Left lung (tissue), 10 donors: ENCODE results near the gene TSPAN32. TPM values are rescaled to one million over a fixed set of nuclear protein-coding genes. Genes with fewer than 3 reads are reported as not detected.

ENCODE experiments used
- ATAC-seq: fragments of 200-7000 bp; cut with Tn5 transposase; one replicate; pipeline ENCODE4 v1.9.1; 2020; ENCODE audit warnings: moderate library complexity
- DNase-seq, 4 donors: peaks; one replicate each; pipeline ENCODE4 v3.0.0-alpha.2; 2013 to 2020
- H3K27ac ChIP-seq, 2 donors: fragments of 200-600 bp; sonication (generic) in 1 of 2; one replicate each; pipeline versions ENCODE4 v1.5.0 to v1.8.0; 2020 to 2021
- H3K27me3 ChIP-seq, 2 donors: fragments of 200-600 bp; sonication (generic) in 1 of 2; one replicate each; pipeline versions ENCODE4 v1.5.0 to v1.8.0; 2020 to 2021
- H3K36me3 ChIP-seq, 2 donors: fragments of 200-600 bp; sonication (generic) in 1 of 2; one replicate each; pipeline versions ENCODE4 v1.5.0 to v1.8.0; 2020 to 2021
- H3K4me1 ChIP-seq, 2 donors: fragments of 200-600 bp; one replicate each; pipeline ENCODE4 v1.8.0; 2021
- H3K4me3 ChIP-seq, 2 donors: fragments of 200-600 bp; sonication (generic) in 1 of 2; one replicate each; pipeline versions ENCODE4 v1.5.0 to v1.8.0; 2020 to 2021; ENCODE audit warnings: mild to moderate bottlenecking in 1 of 2
- H3K9me3 ChIP-seq, 2 donors: fragments of 200-600 bp; sonication (generic) in 1 of 2; one replicate each; pipeline versions ENCODE4 v1.5.0 to v1.8.0; 2020 to 2021
- CTCF ChIP-seq, 2 donors: fragments of 200-600 bp; sonication (generic) in 1 of 2; IDR thresholded peaks; one replicate each; pipeline versions ENCODE4 v1.5.0 to v1.8.0; 2021; ENCODE audit warnings: antibody characterized with exemption in 2 of 2
- intact Hi-C, 2 donors: fragments of 100-400 bp; cut with DNase I; formaldehyde crosslinking; loops; one replicate each; pipeline versions ENCODE4 v1.11.2 to v1.14.2; 2022
- polyA plus RNA-seq, 6 donors: library from polyadenylated mRNA; unstranded; fragments of 120-200 nt; gene quantifications; one replicate each; pipeline ENCODE4 v1.2.1, GENCODE V29; 2013; ENCODE audit not compliant: insufficient read length in 6 of 6
- total RNA-seq, 2 donors: library from RNA; stranded (reverse); fragmentation: NEBNext Ultra II Directional; extraction: Animal tissue kit (Norgen Biotek cat#: 25700); gene quantifications; one replicate each; pipeline ENCODE4 v1.2.1, GENCODE V29; 2021
- donor health status: DM: no; HTN: yes; CAD: no.
- donor health status: DM: no; HTN: no; CAD: no.

TSPAN32 gene
- total and polyA plus RNA-seq, 8 donors, result 3.7 to 6.3 (median 4.2) TPM

- no peak for ATAC-seq
- H3K4me3 ChIP-seq, result no peak overlapping the region
Observed at GRCh38 chr11:2261436-2262230, 40.2 kb upstream of the TSPAN32 start.

GRCh38 chr11:2262301-2263070 lies 39.3 kb upstream of the TSPAN32 start:
- no peaks in the 10 kb centered on the region for H3K27me3 ChIP-seq
- DNase-seq (no peak), ATAC-seq (no peak)
- H3K9me3 ChIP-seq, result no peaks in the 10 kb centered on the region
- no peak for TF ChIP-seq CTCF (IDR thresholded peaks at IDR 0.05)
- intact Hi-C loops, result no loop called here
- H3K4me1 ChIP-seq, result peaks cover 0 to 18% of the 10 kb centered on the region in 2 donors
- H3K36me3 ChIP-seq, result no peaks in the 10 kb centered on the region
- no peak overlapping the region for H3K27ac ChIP-seq
- H3K4me3 ChIP-seq, result no peak overlapping the region

More at GRCh38 chr11:2261436-2262230, 40.2 kb upstream of the TSPAN32 start:
- DNase-seq, result peak in 1 of 4 donors; percentile 55
- H3K36me3 ChIP-seq, result no peaks in the 10 kb centered on the region
- no peak for TF ChIP-seq CTCF (IDR thresholded peaks at IDR 0.05)
- no peaks in the 10 kb centered on the region for H3K27me3 ChIP-seq
- intact Hi-C loops, result no loop called here
- H3K9me3 ChIP-seq, result no peaks in the 10 kb centered on the region
- H3K4me1 ChIP-seq, result peaks cover 0 to 18% of the 10 kb centered on the region in 2 donors
- H3K27ac ChIP-seq, result no peak overlapping the region

GRCh38 chr11:2263071-2263565 lies 38.7 kb upstream of the TSPAN32 start:
- Histone ChIP-seq H3K9me3 (no peaks in the 10 kb centered on the region), H3K27ac (no peak overlapping the region), H3K4me1 (peaks cover 0 to 19% of the 10 kb centered on the region in 2 donors), H3K36me3 (no peaks in the 10 kb centered on the region), H3K27me3 (peaks cover 0 to 4% of the 10 kb centered on the region in 2 donors), H3K4me3 (no peak overlapping the region)
- TF ChIP-seq CTCF (IDR thresholded peaks at IDR 0.05), result no peak
- ATAC-seq (no peak), DNase-seq (no peak)
- intact Hi-C loops, result no loop called here

- no peak overlapping the region for H3K27ac ChIP-seq
- intact Hi-C loops, result no loop called here
Observed at GRCh38 chr11:2263724-2264360, 38.0 kb upstream of the TSPAN32 start.

More at GRCh38 chr11:2263724-2264360, 38.0 kb upstream of the TSPAN32 start:
- peaks cover 0 to 25% of the 10 kb centered on the region in 2 donors for H3K4me1 ChIP-seq
- no peak overlapping the region for H3K4me3 ChIP-seq
- no peak for TF ChIP-seq CTCF (IDR thresholded peaks at IDR 0.05)
- H3K9me3 ChIP-seq, result no peaks in the 10 kb centered on the region
- peaks cover 0 to 11% of the 10 kb centered on the region in 2 donors for H3K27me3 ChIP-seq
- H3K36me3 ChIP-seq, result no peaks in the 10 kb centered on the region
- ATAC-seq, result no peak
- DNase-seq, result peak in 1 of 4 donors; percentile 36
